ENCODE data around the gene SRMS. TPM values are rescaled to one million over a fixed set of nuclear protein-coding genes. Genes with fewer than 3 reads are reported as not detected.

Gene SRMS
- total RNA-seq, 1 experiment from 2014 or later: 0.79 TPM

GRCh38 chr20:63518351-63518861 is 29.1 kb downstream of the SRMS start:
- H2AK5ac ChIP-seq (ENCODE audit: insufficient read length, low read length): no peak overlapping the region
- Mint-ChIP-seq H3K27me3 (ENCODE audit: low read depth) (peaks cover 26% of the 10 kb centered on the region), H3K4me3 (peak overlapping the region; percentile 63 to 85; a peak in 2 of 5 replicates), H3K9me3 (peaks cover 4 to 19% of the 10 kb centered on the region in 2 experiments; a peak in 4 of 5 replicates), H3K27ac (no peak overlapping the region), H3K36me3 (ENCODE audit: insufficient read depth in 1 of 3, low read depth in 3 of 3) (peaks cover 11 to 46% (median 16%) of the 10 kb centered on the region in 3 experiments; a peak in 6 of 7 replicates), H3K4me1 (peaks cover 2 to 25% of the 10 kb centered on the region in 2 experiments; a peak in 2 of 4 replicates)
- H3K27me3 ChIP-seq (ENCODE audit: insufficient read depth, low read length): no peaks in the 10 kb centered on the region
- no peak overlapping the region for H3K23ac ChIP-seq (ENCODE audit: insufficient read length, low read depth, low read length)
- no peak overlapping the region for H3K4ac ChIP-seq (ENCODE audit: low read depth, low read length)
- H2BK15ac ChIP-seq (ENCODE audit: low read depth, low read length): peak overlapping the region; percentile 58; the same call in 1 of the 2 replicates
- H3K14ac ChIP-seq (ENCODE audit: insufficient read depth, low read length): no peak overlapping the region
- no peak overlapping the region for H4K5ac ChIP-seq (ENCODE audit: insufficient read length, low read depth, low read length)
- no peaks in the 10 kb centered on the region for H4K20me1 ChIP-seq (ENCODE audit: control insufficient read depth, insufficient read depth, insufficient read length)
- peaks cover 4% of the 10 kb centered on the region for H3K79me1 ChIP-seq (ENCODE audit: insufficient read depth, low read depth, low read length, poor library complexity, severe bottlenecking)
- H3K9ac ChIP-seq (ENCODE audit: extremely low read depth, insufficient read length, low read length): no peak overlapping the region
- WGBS (ENCODE audit: extremely low coverage, insufficient read length, low lambda C conversion rate): no CpG with 5 or more reads among the region's 20 CpGs
- H3T11ph ChIP-seq (ENCODE audit: low read length): no peak overlapping the region
- H4K91ac ChIP-seq (ENCODE audit: insufficient read length, low read depth, low read length): peak overlapping the region; percentile 58
- H3K4me1 ChIP-seq (ENCODE audit: insufficient read depth, low read length): no peaks in the 10 kb centered on the region; the same call in 1 of the 2 replicates
- H2AFZ ChIP-seq (ENCODE audit: low read length): no peak overlapping the region
- peak; percentile 52 for DNase-seq
- no peak overlapping the region for H3K4me2 ChIP-seq (ENCODE audit: insufficient read depth, insufficient read length, low read length)
- peak; percentile 44; the same call in 2 of the 3 replicates for TF ChIP-seq CTCF (conservative IDR thresholded peaks at IDR 0.05)
- no peak overlapping the region for H3K27ac ChIP-seq (ENCODE audit: insufficient read length, low read depth, low read length)
- no peak overlapping the region for H2BK12ac ChIP-seq (ENCODE audit: insufficient read length, low read depth, low read length)
- H3K79me2 ChIP-seq (ENCODE audit: insufficient read depth, low read length): no peaks in the 10 kb centered on the region; the same call in 1 of the 2 replicates
- H4K8ac ChIP-seq (replicated peaks; ENCODE audit: insufficient read length, low read depth, low read length): no peak overlapping the region
- no peak overlapping the region for H3K18ac ChIP-seq (ENCODE audit: insufficient read length, low read depth, low read length)
- no peaks in the 10 kb centered on the region for H3K9me3 ChIP-seq (ENCODE audit: control insufficient read depth, low read depth, low read length)
- H3K23me2 ChIP-seq (ENCODE audit: insufficient read length, low read depth, low read length, poor library complexity, severe bottlenecking): peaks cover 10% of the 10 kb centered on the region
- H2BK5ac ChIP-seq (ENCODE audit: insufficient read length, low read length): no peak overlapping the region
- no peak overlapping the region for H2BK20ac ChIP-seq (ENCODE audit: low read depth, low read length, poor library complexity, severe bottlenecking)
- H2BK120ac ChIP-seq (ENCODE audit: low read depth, low read length, poor library complexity, severe bottlenecking): no peak overlapping the region
- no peak overlapping the region for H3K56ac ChIP-seq (ENCODE audit: insufficient read length, low read depth, low read length)

All from H9 (cell line).